Keratinocyte (primary cell): ENCODE results near the gene SFT2D1.

Experiments
- EZH2 ChIP-seq: IDR thresholded peaks from one replicate; pipeline ENCODE4 v1.6.1; 2012; ENCODE audit warnings: inconsistent platforms, mild to moderate bottlenecking, low read length, moderate library complexity
- TF ChIP-seq, protein P1 (sequence below), 3 experiments: IDR thresholded peaks in 1 of 3; conservative IDR thresholded peaks in 1 of 3; optimal IDR thresholded peaks in 1 of 3; 2 replicates in 2 of 3; 3 replicates in 1 of 3; pipeline versions ENCODE3 to v1.5.1; 2011; ENCODE audit warnings: low read length in 3 of 3, mild to moderate bottlenecking in 3 of 3, moderate library complexity in 2 of 3, control low read depth in 1 of 3, inconsistent platforms in 1 of 3; ENCODE audit not compliant: insufficient read depth in 2 of 3; ENCODE audit errors: extremely low read depth in 1 of 3

- TF ChIP-seq, protein P1, sequence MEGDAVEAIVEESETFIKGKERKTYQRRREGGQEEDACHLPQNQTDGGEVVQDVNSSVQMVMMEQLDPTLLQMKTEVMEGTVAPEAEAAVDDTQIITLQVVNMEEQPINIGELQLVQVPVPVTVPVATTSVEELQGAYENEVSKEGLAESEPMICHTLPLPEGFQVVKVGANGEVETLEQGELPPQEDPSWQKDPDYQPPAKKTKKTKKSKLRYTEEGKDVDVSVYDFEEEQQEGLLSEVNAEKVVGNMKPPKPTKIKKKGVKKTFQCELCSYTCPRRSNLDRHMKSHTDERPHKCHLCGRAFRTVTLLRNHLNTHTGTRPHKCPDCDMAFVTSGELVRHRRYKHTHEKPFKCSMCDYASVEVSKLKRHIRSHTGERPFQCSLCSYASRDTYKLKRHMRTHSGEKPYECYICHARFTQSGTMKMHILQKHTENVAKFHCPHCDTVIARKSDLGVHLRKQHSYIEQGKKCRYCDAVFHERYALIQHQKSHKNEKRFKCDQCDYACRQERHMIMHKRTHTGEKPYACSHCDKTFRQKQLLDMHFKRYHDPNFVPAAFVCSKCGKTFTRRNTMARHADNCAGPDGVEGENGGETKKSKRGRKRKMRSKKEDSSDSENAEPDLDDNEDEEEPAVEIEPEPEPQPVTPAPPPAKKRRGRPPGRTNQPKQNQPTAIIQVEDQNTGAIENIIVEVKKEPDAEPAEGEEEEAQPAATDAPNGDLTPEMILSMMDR (optimal IDR thresholded peaks at IDR 0.05 in 1 of 3, IDR thresholded peaks at IDR 0.05 in 1 of 3, conservative IDR thresholded peaks at IDR 0.05 in 1 of 3; ENCODE audit: extremely low read depth in 1 of 3, insufficient read depth in 2 of 3, low read length in 3 of 3): no peak
- no peak for TF ChIP-seq EZH2
Observed at GRCh38 chr6:166314454-166314853, 27.9 kb downstream of the SFT2D1 start.
